ENCODE measurements around the gene HDAC4. TPM values are rescaled to one million over a fixed set of nuclear protein-coding genes. Genes with fewer than 3 reads are reported as not detected.

The HDAC4 gene
- total and polyA plus RNA-seq, 2 donors from 2014 or later, result 2.2 to 56.8 TPM

DNA sequence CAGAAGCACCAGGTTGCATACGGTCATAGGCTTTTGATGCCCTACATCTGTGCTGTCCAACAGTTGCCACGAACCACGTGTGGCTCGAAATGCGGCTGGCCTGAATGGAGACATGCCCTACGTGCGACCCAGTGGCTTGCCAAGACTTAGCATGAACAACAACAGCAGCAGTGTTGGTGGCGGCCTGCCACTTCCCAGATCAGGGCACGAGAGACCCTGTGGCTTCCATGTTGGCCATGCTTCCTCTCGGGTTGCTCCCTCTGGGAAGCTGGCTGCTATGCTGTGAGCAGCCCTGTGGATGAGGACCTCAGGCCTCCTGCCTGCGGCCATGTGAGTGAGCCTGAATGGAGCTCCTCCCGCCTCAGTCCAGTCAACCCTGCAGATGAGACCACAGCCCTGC, 212.3 kb downstream of the HDAC4 start:
- H3K9ac ChIP-seq (ENCODE audit: low read length in 3 of 3), result no peak overlapping the region
- peaks cover 0 to 3% (median 0%) of the 10 kb centered on the region in 3 donors for H3K4me1 ChIP-seq (ENCODE audit: control insufficient read depth in 2 of 3, insufficient read depth in 2 of 3, low read depth in 1 of 3, low read length in 3 of 3)
- H3K4me3 ChIP-seq (ENCODE audit: low read length in 3 of 3), result no peak overlapping the region
- intact Hi-C loops (cut with DNase I), result no loop called here
- H3K27ac ChIP-seq (ENCODE audit: low read depth in 2 of 2, low read length in 2 of 2), result no peak overlapping the region
- no peak for FAIRE-seq
- peaks cover 2 to 17% (median 9%) of the 10 kb centered on the region in 3 donors for H3K36me3 ChIP-seq (ENCODE audit: control insufficient read depth in 2 of 3, insufficient read depth in 3 of 3, low read length in 3 of 3)
- peaks cover 0 to 4% (median 0%) of the 10 kb centered on the region in 3 donors for H3K9me3 ChIP-seq (ENCODE audit: control insufficient read depth in 2 of 3, insufficient read depth in 1 of 3, low read length in 3 of 3)
- peak in 2 of 5 donors; percentile 18 to 29 for DNase-seq
- H3K27me3 ChIP-seq (ENCODE audit: control insufficient read depth, insufficient read depth, low read length), result no peaks in the 10 kb centered on the region
- TF ChIP-seq, protein P1, sequence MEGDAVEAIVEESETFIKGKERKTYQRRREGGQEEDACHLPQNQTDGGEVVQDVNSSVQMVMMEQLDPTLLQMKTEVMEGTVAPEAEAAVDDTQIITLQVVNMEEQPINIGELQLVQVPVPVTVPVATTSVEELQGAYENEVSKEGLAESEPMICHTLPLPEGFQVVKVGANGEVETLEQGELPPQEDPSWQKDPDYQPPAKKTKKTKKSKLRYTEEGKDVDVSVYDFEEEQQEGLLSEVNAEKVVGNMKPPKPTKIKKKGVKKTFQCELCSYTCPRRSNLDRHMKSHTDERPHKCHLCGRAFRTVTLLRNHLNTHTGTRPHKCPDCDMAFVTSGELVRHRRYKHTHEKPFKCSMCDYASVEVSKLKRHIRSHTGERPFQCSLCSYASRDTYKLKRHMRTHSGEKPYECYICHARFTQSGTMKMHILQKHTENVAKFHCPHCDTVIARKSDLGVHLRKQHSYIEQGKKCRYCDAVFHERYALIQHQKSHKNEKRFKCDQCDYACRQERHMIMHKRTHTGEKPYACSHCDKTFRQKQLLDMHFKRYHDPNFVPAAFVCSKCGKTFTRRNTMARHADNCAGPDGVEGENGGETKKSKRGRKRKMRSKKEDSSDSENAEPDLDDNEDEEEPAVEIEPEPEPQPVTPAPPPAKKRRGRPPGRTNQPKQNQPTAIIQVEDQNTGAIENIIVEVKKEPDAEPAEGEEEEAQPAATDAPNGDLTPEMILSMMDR (IDR thresholded peaks at IDR 0.05; ENCODE audit: borderline replicate concordance, extremely low read depth, insufficient read depth), result no peak

DNA sequence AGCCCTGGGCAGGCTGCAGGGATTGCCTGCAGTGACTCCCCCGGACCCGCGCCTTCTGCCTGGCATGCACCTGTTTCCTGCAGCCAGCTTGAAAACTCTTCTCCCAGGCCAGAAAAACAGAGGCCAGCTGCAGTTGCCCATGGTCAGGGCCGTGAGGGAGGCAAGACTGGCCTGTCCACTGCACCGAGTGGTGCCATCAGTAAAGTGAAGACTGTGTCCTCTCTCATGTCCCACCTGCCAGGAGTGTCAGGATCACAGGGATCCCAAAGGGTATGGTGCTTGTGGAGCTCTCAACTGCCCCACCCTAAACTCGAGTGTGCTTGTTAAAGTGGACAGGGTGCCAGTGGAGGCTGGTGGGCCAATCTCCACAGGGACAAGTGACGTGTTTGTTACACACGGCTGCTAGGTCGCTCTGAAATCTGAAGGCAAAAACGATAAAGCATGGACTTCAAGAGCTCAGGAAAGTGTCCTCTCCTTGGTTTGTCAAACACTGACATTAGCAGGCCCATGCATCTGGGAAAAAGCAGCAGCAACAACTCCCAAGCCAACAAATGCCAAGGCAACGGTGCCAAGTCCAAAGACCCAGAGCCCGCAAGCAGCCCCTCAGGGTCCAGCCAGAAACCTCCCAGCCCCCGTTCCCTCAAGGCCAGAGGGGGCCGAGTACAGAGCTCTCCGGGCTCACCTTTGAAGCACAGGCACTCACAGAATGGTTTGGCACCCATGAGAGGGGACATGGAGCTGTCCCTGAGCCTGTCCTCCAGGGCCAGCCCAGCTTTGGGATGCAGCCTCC, 213.2 kb downstream of the HDAC4 start:
- H3K36me3 ChIP-seq (ENCODE audit: control insufficient read depth in 2 of 3, insufficient read depth in 3 of 3, low read length in 3 of 3), result peaks cover 2 to 17% (median 9%) of the 10 kb centered on the region in 3 donors
- no peak overlapping the region for H3K4me3 ChIP-seq (ENCODE audit: low read length in 3 of 3)
- no peak overlapping the region for H3K9ac ChIP-seq (ENCODE audit: low read length in 3 of 3)
- TF ChIP-seq, protein P1 (IDR thresholded peaks at IDR 0.05; ENCODE audit: borderline replicate concordance, extremely low read depth, insufficient read depth), result no peak
- intact Hi-C loops (cut with DNase I), result no loop called here
- H3K27ac ChIP-seq (ENCODE audit: low read depth in 2 of 2, low read length in 2 of 2), result no peak overlapping the region
- peaks cover 0 to 3% (median 0%) of the 10 kb centered on the region in 3 donors for H3K4me1 ChIP-seq (ENCODE audit: control insufficient read depth in 2 of 3, insufficient read depth in 2 of 3, low read depth in 1 of 3, low read length in 3 of 3)
- DNase-seq (peak in 2 of 5 donors; percentile 19 to 39), FAIRE-seq (no peak)
- H3K27me3 ChIP-seq (ENCODE audit: control insufficient read depth, insufficient read depth, low read length), result no peaks in the 10 kb centered on the region
- H3K9me3 ChIP-seq (ENCODE audit: control insufficient read depth in 2 of 3, insufficient read depth in 1 of 3, low read length in 3 of 3), result peaks cover 0 to 4% (median 0%) of the 10 kb centered on the region in 3 donors

DNA sequence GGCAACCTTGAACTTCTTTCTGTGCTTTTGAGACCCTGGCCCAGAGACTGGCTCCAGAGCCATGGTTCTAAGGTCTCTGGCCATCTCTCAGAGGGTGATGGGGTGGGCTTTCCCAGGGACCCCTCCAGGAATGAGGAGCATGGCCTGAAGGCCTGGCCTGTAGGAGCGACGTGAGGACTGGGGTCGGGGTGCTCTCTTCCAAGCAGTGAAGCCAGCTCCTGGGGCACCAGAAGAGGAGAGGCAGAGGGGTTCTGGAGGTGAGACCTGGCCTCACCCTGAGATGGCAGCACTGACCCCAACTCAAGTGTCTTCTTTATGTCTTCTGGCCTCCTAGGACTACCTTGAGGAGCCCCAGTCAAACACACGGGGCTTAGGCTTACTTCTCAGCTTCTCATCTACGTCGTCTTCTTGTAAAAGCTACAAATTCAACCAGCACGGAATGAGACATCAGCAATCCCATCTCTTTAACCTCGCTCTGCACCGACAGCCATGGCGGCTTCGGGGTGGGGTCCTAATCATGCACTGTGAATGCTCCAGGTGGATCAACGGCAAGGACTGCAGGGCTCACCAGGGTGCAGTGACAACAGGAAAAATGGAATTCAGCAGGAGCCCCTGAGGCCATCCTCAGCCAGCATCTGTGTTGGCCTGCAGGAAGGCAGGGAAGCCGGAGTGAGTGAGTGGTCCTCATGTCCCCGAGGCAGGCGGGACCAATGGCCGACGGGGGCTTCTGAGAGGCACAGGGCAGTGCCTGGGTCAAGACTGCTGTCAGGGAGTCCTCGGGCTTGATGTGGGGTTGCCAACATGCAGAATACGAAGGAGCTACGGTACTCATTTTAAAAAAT, 214.1 kb downstream of the HDAC4 start:
- DNase-seq, result peak in 2 of 5 donors; percentile 9 to 56
- Histone ChIP-seq H3K27me3 (ENCODE audit: control insufficient read depth, insufficient read depth, low read length) (no peaks in the 10 kb centered on the region), H3K9me3 (ENCODE audit: control insufficient read depth in 2 of 3, insufficient read depth in 1 of 3, low read length in 3 of 3) (peaks cover 0 to 4% (median 0%) of the 10 kb centered on the region in 3 donors), H3K9ac (ENCODE audit: low read length in 3 of 3) (no peak overlapping the region), H3K36me3 (ENCODE audit: control insufficient read depth in 2 of 3, insufficient read depth in 3 of 3, low read length in 3 of 3) (peaks cover 2 to 17% (median 9%) of the 10 kb centered on the region in 3 donors), H3K4me1 (ENCODE audit: control insufficient read depth in 2 of 3, insufficient read depth in 2 of 3, low read depth in 1 of 3, low read length in 3 of 3) (peaks cover 0 to 3% (median 0%) of the 10 kb centered on the region in 3 donors), H3K4me3 (ENCODE audit: low read length in 3 of 3) (no peak overlapping the region), H3K27ac (ENCODE audit: low read depth in 2 of 2, low read length in 2 of 2) (no peak overlapping the region)
- no peak for FAIRE-seq
- intact Hi-C loops (cut with DNase I), result no loop called here
- TF ChIP-seq, protein P1 (IDR thresholded peaks at IDR 0.05; ENCODE audit: borderline replicate concordance, extremely low read depth, insufficient read depth), result no peak
